IgD-negative memory B cell (primary cell): Measurements from ENCODE around the gene MSX1. TPM values are rescaled to one million over a fixed set of nuclear protein-coding genes. Genes with fewer than 3 reads are reported as not detected.

ENCODE experiments used
- polyA plus RNA-seq: library from polyadenylated mRNA; unstranded; fragments of 300-500 nt; fragmentation: Illumina TruSeq; gene quantifications from one replicate; pipeline ENCODE4 v1.2.3, GENCODE V29; 2021

MSX1 gene
- polyA plus RNA-seq, 1 donor from 2014 or later: 0.18 TPM

Other genes starting within 250 kb of the MSX1 start
- not detected for gene CYTL1, start 159.8 kb downstream of the MSX1 start, polyA plus RNA-seq
- gene STK32B, start 191.8 kb downstream of the MSX1 start, polyA plus RNA-seq: not detected